ENCODE results near the gene GAS2L2. TPM values are rescaled to one million over a fixed set of nuclear protein-coding genes. Genes with fewer than 3 reads are reported as not detected.

GAS2L2 gene
- total RNA-seq, 4 donors from 2014 or later, result not detected

- Histone ChIP-seq H3K27me3 (no peaks in the 10 kb centered on the region), H3K4me3 (replicated peaks in 1 of 3) (no peak overlapping the region), H3K36me3 (no peaks in the 10 kb centered on the region), H3K9me3 (no peaks in the 10 kb centered on the region), H3K4me1 (peaks cover 27% of the 10 kb centered on the region in 2 donors), H3K27ac (peak overlapping the region in 2 of 3 donors; percentile 37 to 76)
- DNase-seq, result peak; percentile 58 to 80
- no peak for TF ChIP-seq POLR2A (IDR thresholded peaks at IDR 0.05)
- TF ChIP-seq CTCF (IDR thresholded peaks at IDR 0.05), result peak in 1 of 6 experiments; percentile 28
- 49 to 51% methylated on average over 16 to 29 of the region's 29 CpGs for WGBS, 2 donors
- intact Hi-C loops (cut with DNase I), result no loop called here
These were observed 17.8 kb downstream of the GAS2L2 start for GRCh38 chr17:35735036-35735805.

DNA sequence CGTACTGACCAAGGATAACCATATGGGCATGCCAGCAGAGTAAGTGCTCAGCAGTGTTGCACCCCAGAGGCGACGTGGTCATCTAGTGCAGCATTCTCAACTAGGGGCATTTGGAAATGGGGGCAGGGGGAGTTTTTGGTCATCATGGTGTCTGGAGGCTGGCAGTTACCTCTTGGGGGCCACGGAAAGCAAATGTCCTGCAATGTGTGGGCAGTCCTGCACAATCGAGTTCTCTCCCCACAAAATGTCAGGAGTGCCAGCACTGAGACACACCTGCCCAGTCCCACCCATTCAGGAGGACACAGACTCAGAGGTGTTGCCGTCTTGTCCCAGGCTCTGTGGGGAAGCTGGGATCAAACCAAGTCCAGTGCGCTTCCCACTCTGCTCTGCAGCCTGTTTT is 18.6 kb downstream of the GAS2L2 start:
- 92% methylated on average over 7 of the region's 7 CpGs for WGBS, 2 donors
- Histone ChIP-seq H3K27ac (peak overlapping the region in 1 of 3 donors; percentile 76), H3K4me1 (peaks cover 27% of the 10 kb centered on the region in 2 donors), H3K4me3 (replicated peaks in 1 of 3) (no peak overlapping the region), H3K36me3 (no peaks in the 10 kb centered on the region), H3K9me3 (no peaks in the 10 kb centered on the region), H3K27me3 (no peaks in the 10 kb centered on the region)
- no peak for DNase-seq
- intact Hi-C loops (cut with DNase I), result no loop called here
- TF ChIP-seq CTCF (IDR thresholded peaks at IDR 0.05) (no peak), POLR2A (IDR thresholded peaks at IDR 0.05) (no peak)

DNA sequence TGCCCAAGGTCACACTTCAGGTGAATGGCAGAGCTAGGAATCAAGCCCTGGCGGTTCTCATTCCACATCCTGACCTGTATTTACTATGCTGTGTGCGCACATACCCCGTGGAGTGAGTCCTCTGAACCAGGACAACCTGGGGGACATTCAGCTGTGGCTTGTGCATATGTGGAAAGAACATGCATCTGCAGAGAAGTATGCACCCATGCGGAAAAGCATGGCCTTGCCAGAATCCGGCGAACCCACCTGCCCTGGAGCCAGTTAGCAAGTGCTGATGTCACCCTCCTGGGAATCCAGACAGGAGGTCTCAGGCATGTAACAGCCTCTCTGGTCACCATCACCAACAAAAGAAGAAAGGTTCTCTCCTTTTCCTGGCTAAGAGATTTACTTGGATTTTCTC is 19.7 kb downstream of the GAS2L2 start:
- intact Hi-C loops (cut with DNase I), result no loop called here
- H3K4me1 ChIP-seq, result peaks cover 27% of the 10 kb centered on the region in 2 donors
- TF ChIP-seq CTCF (IDR thresholded peaks at IDR 0.05), result no peak
- no peak for TF ChIP-seq POLR2A (IDR thresholded peaks at IDR 0.05)
- 72 to 97% methylated on average over 4 to 6 of the region's 6 CpGs for WGBS, 2 donors
- no peaks in the 10 kb centered on the region for H3K9me3 ChIP-seq
- no peaks in the 10 kb centered on the region for H3K27me3 ChIP-seq
- H3K36me3 ChIP-seq, result no peaks in the 10 kb centered on the region
- no peak overlapping the region for H3K27ac ChIP-seq
- no peak for DNase-seq
- no peak overlapping the region for H3K4me3 ChIP-seq (replicated peaks in 1 of 3)

DNA sequence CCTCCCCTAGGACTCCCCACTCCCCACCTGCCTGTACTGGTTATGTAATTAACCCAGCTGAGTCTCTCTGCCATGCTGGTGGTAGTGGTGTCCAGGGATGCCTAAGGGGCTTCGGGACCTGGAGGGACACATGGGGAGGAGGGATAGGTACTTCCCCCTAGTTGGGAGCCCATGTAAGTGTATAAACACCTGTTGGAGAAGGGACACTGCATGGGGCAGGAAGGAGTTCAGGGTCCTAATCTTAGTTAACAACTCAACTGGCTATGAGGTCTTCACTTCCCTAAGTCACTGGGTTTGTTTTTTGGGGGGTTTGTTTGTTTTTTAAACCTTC is 20.3 kb downstream of the GAS2L2 start:
- no peak overlapping the region for H3K4me3 ChIP-seq (replicated peaks in 1 of 3)
- H3K27ac ChIP-seq, result no peak overlapping the region
- TF ChIP-seq CTCF (IDR thresholded peaks at IDR 0.05) (no peak), POLR2A (IDR thresholded peaks at IDR 0.05) (no peak)
- no peaks in the 10 kb centered on the region for H3K9me3 ChIP-seq
- no peaks in the 10 kb centered on the region for H3K27me3 ChIP-seq
- no peaks in the 10 kb centered on the region for H3K36me3 ChIP-seq
- intact Hi-C loops (cut with DNase I), result no loop called here
- no peak for DNase-seq
- H3K4me1 ChIP-seq, result peaks cover 27% of the 10 kb centered on the region in 2 donors
- 80 to 85% methylated on average over 1 of the region's 1 CpG for WGBS, 2 donors

DNA sequence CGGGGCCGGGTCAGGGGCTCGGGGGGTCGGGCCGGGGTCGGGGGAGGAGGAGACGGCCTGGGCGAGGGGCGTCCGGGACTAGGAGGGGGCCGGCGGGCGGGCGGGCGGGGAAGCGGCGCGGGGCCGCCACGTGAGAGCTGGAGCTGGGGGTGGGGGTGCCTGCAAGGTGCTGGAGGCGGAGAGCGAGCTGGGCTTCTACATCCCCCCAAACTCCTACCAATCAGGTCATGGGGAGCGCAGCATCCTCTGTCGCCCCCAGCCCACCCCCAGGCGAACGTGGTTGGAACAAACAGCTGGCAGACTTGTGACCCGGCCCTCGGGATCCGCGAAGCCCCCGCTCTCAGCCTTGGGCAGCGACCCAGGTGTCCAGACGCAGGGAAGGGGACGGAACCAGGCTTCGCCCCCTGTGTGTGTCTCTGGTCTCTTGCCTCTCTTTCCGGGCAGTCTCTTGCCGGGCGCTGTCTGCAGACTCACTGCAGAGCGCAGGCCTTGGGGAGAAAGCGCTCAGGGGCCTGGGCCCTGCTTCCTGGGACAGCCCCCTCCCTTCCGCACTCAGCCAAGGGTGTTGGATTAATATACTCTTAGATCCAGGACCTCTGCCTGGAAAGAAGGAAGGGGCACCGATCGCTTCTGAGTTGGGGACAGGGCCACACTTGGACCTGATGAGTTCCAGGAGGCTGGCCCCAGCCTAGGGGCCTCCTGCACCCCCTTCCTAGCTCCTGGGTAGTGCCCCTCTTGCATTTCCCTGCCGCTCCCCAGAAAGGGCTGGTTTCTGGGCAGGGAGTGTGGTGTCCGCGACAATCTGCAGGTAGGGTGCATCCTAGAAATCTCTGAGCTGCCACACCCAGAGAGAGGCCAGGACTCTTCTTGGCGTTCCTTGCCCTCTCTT is 20.9 kb downstream of the GAS2L2 start:
- Histone ChIP-seq H3K4me1 (peaks cover 27 to 31% of the 10 kb centered on the region in 2 donors), H3K36me3 (no peaks in the 10 kb centered on the region), H3K27me3 (no peaks in the 10 kb centered on the region), H3K9me3 (no peaks in the 10 kb centered on the region), H3K4me3 (replicated peaks in 1 of 3) (peak overlapping the region in 2 of 3 donors; percentile 40 to 80), H3K27ac (peak overlapping the region in 1 of 3 donors; percentile 24)
- intact Hi-C loops (cut with DNase I), result no loop called here
- DNase-seq, result no peak
- TF ChIP-seq CTCF (IDR thresholded peaks at IDR 0.05), result no peak
- TF ChIP-seq POLR2A (IDR thresholded peaks at IDR 0.05), result no peak
- 28 to 89% methylated on average over 4 to 20 of the region's 47 CpGs for WGBS, 2 donors

Data from thyroid gland (tissue), 4 donors.